Dermis blood vessel endothelial cell (primary cell): ENCODE data around the gene CYB5B. TPM values are rescaled to one million over a fixed set of nuclear protein-coding genes. Genes with fewer than 3 reads are reported as not detected.

Source experiments
- DNase-seq: peaks from one replicate; pipeline ENCODE4 v3.0.0; 2010
- total RNA-seq: library from RNA; depleted of rRNA; stranded (reverse); fragments of >200 nt; gene quantifications from 2 replicates; pipeline ENCODE4 v1.2.3, GENCODE V29; 2014

Gene CYB5B
- total RNA-seq, 1 donor from 2014 or later: 77.8 TPM

DNA sequence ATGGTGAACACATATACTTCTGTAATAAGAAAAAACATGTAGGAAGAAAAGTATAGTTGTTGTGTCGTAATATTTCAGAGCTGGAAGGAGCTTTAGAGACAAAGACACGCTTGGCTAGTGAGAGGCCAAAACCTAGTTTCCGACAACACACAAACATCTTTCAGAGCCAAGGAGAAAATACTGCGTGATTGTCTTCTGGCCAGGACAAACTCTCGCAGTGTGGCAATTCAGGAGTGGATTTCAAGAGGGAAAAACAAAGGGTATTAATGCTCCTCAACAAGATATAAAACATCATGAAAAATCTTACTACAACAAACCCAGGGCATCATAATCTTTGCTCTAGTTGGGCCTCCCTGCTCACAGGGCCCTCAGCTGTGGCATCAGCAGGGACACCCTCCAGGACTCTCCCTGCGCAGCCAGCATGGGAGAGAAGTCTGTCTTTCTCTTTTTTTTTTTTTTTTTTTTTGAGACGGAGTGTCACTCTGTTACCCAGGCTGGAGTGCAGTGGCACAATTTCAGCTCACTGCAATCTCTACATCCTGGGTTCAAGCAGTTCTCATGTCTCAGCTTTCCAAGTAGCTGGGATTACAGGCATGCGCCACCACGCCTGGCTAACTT is 66.4 kb downstream of the CYB5B start:
- no peak for DNase-seq

DNA sequence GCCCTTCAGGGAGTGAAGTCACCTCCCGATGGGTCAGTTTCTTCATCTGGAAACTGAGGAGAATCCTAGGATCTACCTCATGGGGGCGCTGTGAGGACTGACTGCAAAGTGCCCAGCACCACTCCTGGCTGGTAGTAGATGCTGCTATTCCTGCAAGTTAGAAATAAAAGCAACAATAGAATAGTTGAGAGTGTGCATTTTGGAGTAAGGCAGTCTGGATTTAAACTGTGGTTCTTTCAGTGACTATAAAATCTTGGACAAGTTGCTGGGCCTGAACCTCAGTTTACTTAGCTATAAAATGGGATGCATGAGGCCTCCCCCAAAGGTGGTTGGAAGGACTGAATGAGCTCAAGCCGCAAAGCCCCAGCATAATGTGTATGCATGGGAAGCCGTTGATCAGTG is 70.6 kb downstream of the CYB5B start:
- DNase-seq: peak; percentile 71

DNA sequence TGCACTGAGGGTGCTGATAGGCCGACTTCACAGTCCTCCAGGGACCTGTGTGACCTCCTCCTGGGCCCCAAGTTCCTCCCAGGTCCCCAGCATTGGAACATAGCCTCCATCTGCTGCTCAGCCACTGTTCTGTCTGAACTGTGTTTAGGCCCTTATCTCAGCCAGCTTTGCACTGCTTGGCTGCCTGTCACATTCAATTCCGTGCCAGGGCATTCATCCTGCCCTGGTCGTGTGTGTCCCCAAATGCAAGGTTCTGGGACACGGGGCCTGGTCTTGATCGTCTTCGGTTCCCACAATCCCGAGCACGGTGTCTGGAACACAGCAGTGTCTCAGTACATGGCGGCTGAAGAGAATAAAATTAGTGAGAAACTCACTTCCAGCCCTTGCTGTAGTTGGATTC is 71.4 kb downstream of the CYB5B start:
- no peak for DNase-seq

DNA sequence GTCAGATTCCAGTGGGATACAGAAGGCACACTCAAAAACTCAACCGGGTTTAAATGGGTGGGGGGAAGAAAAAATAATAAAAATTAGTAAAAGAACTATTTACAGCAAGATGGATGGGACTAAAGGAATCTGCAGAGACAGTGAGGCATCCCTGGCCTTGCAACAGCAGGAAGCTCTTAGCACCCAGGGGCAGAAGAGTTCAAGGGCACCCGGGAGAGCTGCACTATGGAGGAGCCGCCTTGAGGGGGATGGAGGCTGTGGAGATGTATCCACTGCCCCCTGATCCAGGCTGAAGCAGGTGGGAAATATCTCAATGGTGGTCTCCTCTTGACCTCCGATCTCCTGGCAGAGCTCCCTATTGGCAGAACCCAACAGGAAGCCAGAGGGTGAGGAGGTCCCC is 72.0 kb downstream of the CYB5B start:
- no peak for DNase-seq

- no peak for DNase-seq
These were observed 72.5 kb downstream of the CYB5B start for GRCh38 chr16:69496896-69497295.

- no peak for DNase-seq
These were observed 73.6 kb downstream of the CYB5B start for GRCh38 chr16:69497876-69498596.

- DNase-seq: no peak
These were observed 74.5 kb downstream of the CYB5B start for GRCh38 chr16:69498926-69499325.

GRCh38 chr16:69499541-69500230 is 75.3 kb downstream of the CYB5B start:
- DNase-seq: no peak

DNA sequence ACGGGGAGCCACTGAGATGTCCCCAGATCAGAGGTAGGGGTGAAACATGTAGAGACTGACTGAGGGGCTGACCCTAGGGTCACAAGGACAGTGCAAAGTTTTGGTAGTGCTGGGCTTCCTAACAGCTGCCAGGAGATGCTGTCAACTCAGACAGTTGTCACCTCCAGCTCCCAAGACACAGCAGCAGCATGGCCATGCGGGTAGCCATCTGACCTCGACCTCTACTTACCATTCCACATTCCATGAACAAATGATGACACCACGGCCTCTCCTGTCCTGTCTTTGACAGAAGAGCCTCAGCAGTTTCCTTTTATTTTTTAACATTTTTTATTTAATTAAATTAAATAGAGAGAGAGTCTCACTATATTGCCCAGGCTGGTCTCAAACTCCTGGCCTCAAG is 76.1 kb downstream of the CYB5B start:
- DNase-seq: no peak

DNA sequence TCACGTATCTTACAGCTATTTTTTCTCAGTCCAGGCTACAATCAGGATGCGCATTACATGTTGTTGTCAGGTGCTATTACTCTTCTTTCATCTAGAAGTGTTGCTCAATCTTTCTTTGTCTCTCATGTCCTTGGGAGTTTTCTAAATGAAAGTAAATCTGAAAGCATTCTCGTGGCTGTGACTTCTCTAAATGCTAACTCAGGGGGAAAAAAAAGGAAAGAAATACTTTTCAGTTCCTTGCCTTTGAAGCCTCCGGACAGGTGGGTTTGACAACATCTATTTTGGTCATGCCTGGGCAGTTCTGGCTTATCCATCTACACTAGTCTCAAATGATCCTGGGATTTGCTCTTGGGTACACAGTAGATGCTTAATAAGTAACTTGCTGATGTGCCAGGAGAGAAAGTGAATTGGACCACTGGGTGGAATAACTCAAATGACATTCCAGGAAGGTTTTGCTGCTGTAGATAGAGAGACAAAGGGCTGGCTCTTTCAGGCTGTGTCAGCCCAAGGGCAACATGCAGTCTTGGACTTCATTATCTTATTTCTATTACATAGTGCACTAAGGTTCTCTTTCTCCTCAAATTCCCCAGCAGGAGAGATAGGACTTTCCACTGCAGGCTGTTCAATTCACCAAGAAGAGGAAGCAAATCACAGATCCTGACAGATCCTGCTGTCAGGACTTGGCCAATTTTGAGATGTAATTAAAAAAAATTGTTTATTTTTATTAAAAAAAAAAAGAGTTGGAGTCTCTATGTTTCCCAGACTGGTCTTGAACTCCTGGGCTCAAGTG is 77.7 kb downstream of the CYB5B start:
- no peak for DNase-seq

- DNase-seq: no peak
These were observed 78.8 kb downstream of the CYB5B start for GRCh38 chr16:69503244-69503643.

- DNase-seq: no peak
These were observed 83.8 kb downstream of the CYB5B start for GRCh38 chr16:69508033-69508755.

DNA sequence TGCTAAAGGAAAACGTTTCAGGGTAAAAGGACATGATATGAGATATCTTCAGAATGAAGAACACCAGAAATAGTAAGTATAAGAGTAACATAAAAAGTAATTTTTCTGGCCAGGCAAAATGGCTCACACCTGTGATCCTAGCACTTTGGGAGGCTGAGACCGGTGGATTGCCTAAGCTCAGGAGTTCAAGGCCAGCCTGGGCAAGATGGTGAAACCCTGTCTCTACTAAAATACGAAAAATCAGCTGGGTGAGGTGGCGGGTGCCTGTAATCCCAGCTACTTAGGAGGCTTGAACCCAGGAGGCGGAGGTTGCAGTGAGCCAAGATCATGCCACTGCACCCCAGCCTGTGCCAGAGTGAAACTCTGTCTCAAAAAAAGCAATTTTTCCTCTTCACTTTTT is 84.7 kb downstream of the CYB5B start:
- DNase-seq: no peak

DNA sequence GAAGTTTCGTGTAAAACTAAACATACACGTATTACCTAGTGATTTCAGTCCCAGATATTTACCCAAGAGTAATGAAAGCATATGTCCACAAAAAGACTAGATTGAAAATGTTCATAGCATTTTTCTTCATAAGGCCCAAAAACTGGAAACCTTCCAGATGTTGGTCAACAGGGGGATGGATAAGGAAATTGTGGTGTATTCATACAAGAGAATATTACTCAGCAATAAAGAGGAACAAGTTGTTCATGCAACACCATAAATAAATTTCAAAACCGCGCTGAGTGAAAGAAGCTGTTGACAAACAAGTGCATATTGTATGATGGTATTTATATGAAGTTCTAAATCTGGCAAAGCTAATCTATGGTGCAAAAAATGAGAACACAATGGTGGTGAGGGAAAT is 87.2 kb downstream of the CYB5B start:
- no peak for DNase-seq

GRCh38 chr16:69513180-69513966 is 89.0 kb downstream of the CYB5B start:
- no peak for DNase-seq

DNA sequence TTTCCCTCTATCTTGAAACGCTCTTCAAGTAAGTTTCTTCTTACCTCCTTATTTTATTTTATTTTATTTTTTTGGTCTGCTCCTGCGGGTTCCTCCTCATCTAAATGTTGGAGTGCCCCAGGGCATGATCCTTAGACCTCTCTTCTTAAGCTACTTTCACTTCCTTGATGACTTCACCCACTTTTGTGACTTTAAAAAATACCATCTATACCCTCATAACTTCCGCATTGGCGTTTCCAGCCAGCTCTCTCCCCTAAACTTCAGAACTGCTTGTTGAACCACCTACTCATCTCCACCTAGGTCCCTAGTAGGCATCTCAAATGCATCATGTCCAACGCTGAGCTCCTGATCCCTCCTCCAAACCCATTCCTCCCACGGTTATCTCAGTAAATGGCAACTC is 89.9 kb downstream of the CYB5B start:
- no peak for DNase-seq

Other genes with a start within 250 kb of the CYB5B start
- 91.0 and 185 TPM in 2 replicates for gene SNTB2, start 237.5 kb upstream of the CYB5B start, total RNA-seq
- 35.4 and 38.3 TPM in 2 replicates for gene VPS4A, start 113.3 kb upstream of the CYB5B start, total RNA-seq
- gene PDF, start 94.0 kb upstream of the CYB5B start, total RNA-seq: 15.1 and 19.3 TPM in 2 replicates
- 37.4 and 43.1 TPM in 2 replicates for gene COG8, start 85.1 kb upstream of the CYB5B start, total RNA-seq
- 25.6 and 27.4 TPM in 2 replicates for gene NIP7, start 84.8 kb upstream of the CYB5B start, total RNA-seq
- gene TMED6, start 72.8 kb upstream of the CYB5B start, total RNA-seq: 0.14 and 0.17 TPM in 2 replicates
- 12.2 and 14.5 TPM in 2 replicates for gene TERF2, start 38.6 kb upstream of the CYB5B start, total RNA-seq
- 30.5 and 46.1 TPM in 2 replicates for gene NFAT5, start 141.3 kb downstream of the CYB5B start, total RNA-seq